ENCODE measurements around the gene WDFY4. TPM values are rescaled to one million over a fixed set of nuclear protein-coding genes. Genes with fewer than 3 reads are reported as not detected.

Gene WDFY4
- polyA plus RNA-seq, 2 of the 4 experiments (the other 2 are of a cell fraction), result not detected

GRCh38 chr10:48649349-48649944, 35.2 kb upstream of the WDFY4 start:
- ATAC-seq, result peak; percentile 52 to 71; a peak in 4 of 6 replicates
- Histone ChIP-seq H3K4me3 (no peak overlapping the region), H3K27ac (no peak overlapping the region), H3K9me3 (no peaks in the 10 kb centered on the region), H3K4me1 (no peaks in the 10 kb centered on the region), H3K4me2 (no peak overlapping the region)
- FAIRE-seq, result no peak
- WGBS (ENCODE audit: missing lambda C conversion rate), result 75% methylated on average over 7 of the region's 7 CpGs
- TF ChIP-seq ZFP36 (IDR thresholded peaks at IDR 0.05; ENCODE audit: borderline replicate concordance, partially characterized antibody), result no peak
- ChIA-PET CTCF (interaction anchor here (0.6 kb wide), 2 partner anchors 40 to 1300 kb away, joined by 3 read pairs; no protein-coding TSS in a partner anchor), POLR2A (interaction anchor here (0.6 kb wide), 1 partner anchor 16 kb away, joined by 3 read pairs; no protein-coding TSS in a partner anchor)
- no peak for DNase-seq (ENCODE audit: low read depth in 1 of 2, low spot score in 1 of 2)

- Histone ChIP-seq H3K9me3 (no peaks in the 10 kb centered on the region), H3K4me1 (no peaks in the 10 kb centered on the region), H3K4me3 (no peak overlapping the region), H3K4me2 (no peak overlapping the region), H3K27ac (no peak overlapping the region)
- FAIRE-seq (no peak), ATAC-seq (no peak), DNase-seq (ENCODE audit: low read depth in 1 of 2, low spot score in 1 of 2) (no peak)
- CTCF ChIA-PET, result interaction anchor here (0.6 to 10.4 kb wide), 4 partner anchors 44 to 868 kb away, joined by 3 to 315 read pairs (median 3); no protein-coding TSS in a partner anchor
- POLR2A ChIA-PET, result no interaction called here
- TF ChIP-seq MAX (IDR thresholded peaks at IDR 0.05), result no peak
- no peak for TF ChIP-seq HOXA7 (CRISPR knock-in tag; IDR thresholded peaks at IDR 0.05)
- TF ChIP-seq ESRRA (IDR thresholded peaks at IDR 0.05; ENCODE audit: borderline replicate concordance, low read length), result no peak
- TF ChIP-seq HOXB13 (CRISPR knock-in tag; IDR thresholded peaks at IDR 0.05; ENCODE audit: low read depth), result no peak
- no peak for TF ChIP-seq FOSB (CRISPR knock-in tag; IDR thresholded peaks at IDR 0.05)
- no peak for TF ChIP-seq ATOH8 (CRISPR knock-in tag; IDR thresholded peaks at IDR 0.05; ENCODE audit: low read depth)
- TF ChIP-seq TP53 (CRISPR knock-in tag; IDR thresholded peaks at IDR 0.05), result no peak
- no peak for TF ChIP-seq RFX5 (IDR thresholded peaks at IDR 0.05)
- 76% methylated on average over 2 of the region's 2 CpGs for WGBS (ENCODE audit: missing lambda C conversion rate)
Measured at GRCh38 chr10:48651293-48651692, 33.4 kb upstream of the WDFY4 start.

- ATAC-seq (no peak), DNase-seq (ENCODE audit: low read depth in 1 of 2, low spot score in 1 of 2) (no peak), FAIRE-seq (no peak)
- TF ChIP-seq ZFP36 (IDR thresholded peaks at IDR 0.05; ENCODE audit: borderline replicate concordance, partially characterized antibody) (no peak), NR3C1 (IDR thresholded peaks at IDR 0.05) (no peak), CEBPB (IDR thresholded peaks at IDR 0.05) (no peak), BCL3 (IDR thresholded peaks at IDR 0.05) (no peak), HDAC2 (IDR thresholded peaks at IDR 0.05) (no peak), JUN (IDR thresholded peaks at IDR 0.05) (no peak), CHD2 (IDR thresholded peaks at IDR 0.05; ENCODE audit: low read length, partially characterized antibody) (no peak), HOXA7 (CRISPR knock-in tag; IDR thresholded peaks at IDR 0.05) (no peak), CHD4 (IDR thresholded peaks at IDR 0.05; ENCODE audit: borderline replicate concordance) (no peak), MAZ (IDR thresholded peaks at IDR 0.05; ENCODE audit: borderline replicate concordance, low read depth, low read length) (no peak), HES2 (IDR thresholded peaks at IDR 0.05) (no peak), NFE2L2 (conservative IDR thresholded peaks at IDR 0.05; ENCODE audit: low read length) (no peak), KDM1A (IDR thresholded peaks at IDR 0.05; ENCODE audit: low read depth) (no peak), E2F6 (IDR thresholded peaks at IDR 0.05; ENCODE audit: borderline replicate concordance, low read depth) (no peak)
- POLR2A ChIA-PET, result no interaction called here
- no peaks in the 10 kb centered on the region for H3K9me3 ChIP-seq
- H3K4me3 ChIP-seq, result no peak overlapping the region
- 0 out of 3 replicates have a peak, but pooled peaks cover 1% of the 10 kb centered on the region for H3K4me1 ChIP-seq
- CTCF ChIA-PET, result interaction anchor here (1.0 to 10.4 kb wide), 4 partner anchors 13 to 867 kb away, joined by 3 to 315 read pairs (median 3); no protein-coding TSS in a partner anchor
- no peak overlapping the region for H3K27ac ChIP-seq
- 92% methylated on average over 4 of the region's 4 CpGs for WGBS (ENCODE audit: missing lambda C conversion rate)
- no peak overlapping the region for H3K4me2 ChIP-seq
Measured at GRCh38 chr10:48651839-48652238, 32.8 kb upstream of the WDFY4 start.
